IMR-90 (cell line): Measurements from ENCODE around the gene NCF2.

Experiments
- BHLHE40 ChIP-seq: fragments of 150-350 bp; IDR thresholded peaks from 2 replicates; pipeline ENCODE4 v1.6.1; 2016; ENCODE audit warnings: mild to moderate bottlenecking, low read depth, low read length
- CEBPB ChIP-seq: IDR thresholded peaks from 2 replicates; pipeline ENCODE4 v1.6.1; 2012; ENCODE audit warnings: low read depth, low read length, improper control_type of control experiment
- CHD1 ChIP-seq: IDR thresholded peaks from 2 replicates; pipeline ENCODE4 v1.6.1; 2012; ENCODE audit warnings: low read depth, low read length, improper control_type of control experiment
- FOS ChIP-seq: fragments of 150-350 bp; IDR thresholded peaks from 2 replicates; pipeline ENCODE4 v1.6.1; 2016; ENCODE audit warnings: low read depth, low read length
- MAFK ChIP-seq: IDR thresholded peaks from 2 replicates; pipeline ENCODE4 v1.6.1; 2012; ENCODE audit warnings: low read depth, low read length, improper control_type of control experiment
- MXI1 ChIP-seq: IDR thresholded peaks from 2 replicates; pipeline ENCODE4 v1.6.1; 2012; ENCODE audit warnings: low read depth, mild to moderate bottlenecking, low read length, moderate library complexity, borderline replicate concordance
- POLR2A ChIP-seq: IDR thresholded peaks from 2 replicates; pipeline ENCODE4 v1.6.1; 2012; ENCODE audit warnings: mild to moderate bottlenecking, low read depth, low read length
- RAD21 ChIP-seq: IDR thresholded peaks from 2 replicates; pipeline ENCODE4 v1.6.1; 2012; ENCODE audit warnings: low read length, improper control_type of control experiment
- RCOR1 ChIP-seq: IDR thresholded peaks from 2 replicates; pipeline ENCODE4 v1.6.1; 2012; ENCODE audit warnings: mild to moderate bottlenecking, low read length, improper control_type of control experiment; ENCODE audit not compliant: insufficient replicate concordance
- RFX5 ChIP-seq: IDR thresholded peaks from 2 replicates; pipeline ENCODE4 v1.8.0; 2012; ENCODE audit warnings: low read depth, mild to moderate bottlenecking, low read length, moderate library complexity
- SMC3 ChIP-seq: fragments of 150-350 bp; IDR thresholded peaks from 2 replicates; pipeline ENCODE4 v1.6.1; 2016; ENCODE audit warnings: low read depth, mild to moderate bottlenecking, antibody characterized with exemption, low read length, moderate library complexity
- TF ChIP-seq, protein P1 (sequence below): fragments of 150-350 bp; IDR thresholded peaks from 2 replicates; pipeline ENCODE4 v1.6.1; 2016; ENCODE audit warnings: low read depth, mild to moderate bottlenecking, low read length, moderate library complexity, borderline replicate concordance
- TF ChIP-seq, protein P2 (sequence below): conservative IDR thresholded peaks from 2 replicates; pipeline ENCODE4 v1.5.1; 2012; ENCODE audit warnings: mild to moderate bottlenecking, low read depth, low read length, improper control_type of control experiment
- TF ChIP-seq, protein P3 (sequence below): fragments of 150-350 bp; IDR thresholded peaks from 2 replicates; pipeline ENCODE4 v1.6.1; 2017; ENCODE audit warnings: mild to moderate bottlenecking, antibody characterized with exemption, low read length, low read depth

DNA sequence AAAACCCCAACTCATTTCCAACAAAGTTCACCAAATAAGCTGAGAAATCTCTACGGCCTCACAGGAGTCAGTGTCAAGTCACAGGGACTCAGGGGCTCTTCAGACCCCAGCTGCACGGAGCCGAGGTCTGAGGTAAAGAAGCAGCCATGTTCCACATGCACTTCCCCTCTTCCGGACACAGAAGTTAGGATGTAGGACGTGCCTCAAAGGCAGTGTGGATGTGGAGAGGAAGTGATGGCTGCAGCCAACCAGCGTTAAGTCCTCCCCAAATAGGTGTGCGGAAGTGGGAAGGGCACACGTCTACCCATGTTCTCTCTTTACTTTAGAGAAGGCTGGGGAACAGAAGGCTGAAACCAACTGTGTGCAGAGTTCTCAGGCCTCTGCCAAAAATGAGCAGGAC, 14.6 kb upstream of the NCF2 start:
- TF ChIP-seq, protein P1, sequence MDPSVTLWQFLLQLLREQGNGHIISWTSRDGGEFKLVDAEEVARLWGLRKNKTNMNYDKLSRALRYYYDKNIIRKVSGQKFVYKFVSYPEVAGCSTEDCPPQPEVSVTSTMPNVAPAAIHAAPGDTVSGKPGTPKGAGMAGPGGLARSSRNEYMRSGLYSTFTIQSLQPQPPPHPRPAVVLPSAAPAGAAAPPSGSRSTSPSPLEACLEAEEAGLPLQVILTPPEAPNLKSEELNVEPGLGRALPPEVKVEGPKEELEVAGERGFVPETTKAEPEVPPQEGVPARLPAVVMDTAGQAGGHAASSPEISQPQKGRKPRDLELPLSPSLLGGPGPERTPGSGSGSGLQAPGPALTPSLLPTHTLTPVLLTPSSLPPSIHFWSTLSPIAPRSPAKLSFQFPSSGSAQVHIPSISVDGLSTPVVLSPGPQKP, result no peak
- TF ChIP-seq, protein P2, sequence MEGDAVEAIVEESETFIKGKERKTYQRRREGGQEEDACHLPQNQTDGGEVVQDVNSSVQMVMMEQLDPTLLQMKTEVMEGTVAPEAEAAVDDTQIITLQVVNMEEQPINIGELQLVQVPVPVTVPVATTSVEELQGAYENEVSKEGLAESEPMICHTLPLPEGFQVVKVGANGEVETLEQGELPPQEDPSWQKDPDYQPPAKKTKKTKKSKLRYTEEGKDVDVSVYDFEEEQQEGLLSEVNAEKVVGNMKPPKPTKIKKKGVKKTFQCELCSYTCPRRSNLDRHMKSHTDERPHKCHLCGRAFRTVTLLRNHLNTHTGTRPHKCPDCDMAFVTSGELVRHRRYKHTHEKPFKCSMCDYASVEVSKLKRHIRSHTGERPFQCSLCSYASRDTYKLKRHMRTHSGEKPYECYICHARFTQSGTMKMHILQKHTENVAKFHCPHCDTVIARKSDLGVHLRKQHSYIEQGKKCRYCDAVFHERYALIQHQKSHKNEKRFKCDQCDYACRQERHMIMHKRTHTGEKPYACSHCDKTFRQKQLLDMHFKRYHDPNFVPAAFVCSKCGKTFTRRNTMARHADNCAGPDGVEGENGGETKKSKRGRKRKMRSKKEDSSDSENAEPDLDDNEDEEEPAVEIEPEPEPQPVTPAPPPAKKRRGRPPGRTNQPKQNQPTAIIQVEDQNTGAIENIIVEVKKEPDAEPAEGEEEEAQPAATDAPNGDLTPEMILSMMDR, result no peak
- TF ChIP-seq RAD21 (no peak), RFX5 (no peak), CHD1 (no peak), POLR2A (no peak), RCOR1 (no peak), MXI1 (no peak), CEBPB (no peak), SMC3 (no peak), FOS (no peak), MAFK (no peak), BHLHE40 (no peak)
- TF ChIP-seq, protein P3, sequence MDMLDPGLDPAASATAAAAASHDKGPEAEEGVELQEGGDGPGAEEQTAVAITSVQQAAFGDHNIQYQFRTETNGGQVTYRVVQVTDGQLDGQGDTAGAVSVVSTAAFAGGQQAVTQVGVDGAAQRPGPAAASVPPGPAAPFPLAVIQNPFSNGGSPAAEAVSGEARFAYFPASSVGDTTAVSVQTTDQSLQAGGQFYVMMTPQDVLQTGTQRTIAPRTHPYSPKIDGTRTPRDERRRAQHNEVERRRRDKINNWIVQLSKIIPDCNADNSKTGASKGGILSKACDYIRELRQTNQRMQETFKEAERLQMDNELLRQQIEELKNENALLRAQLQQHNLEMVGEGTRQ, result no peak
